Fibroblast of skin of scalp (primary cell): ENCODE measurements around the gene MOXD1. TPM values are rescaled to one million over a fixed set of nuclear protein-coding genes. Genes with fewer than 3 reads are reported as not detected.
A peak's percentile ranks its signal among the peaks of the same experiment; 100 is the strongest.

ENCODE experiments used
- DNase-seq: peaks from one replicate; pipeline ENCODE4 v3.0.0-alpha.2; 2013
- polyA plus RNA-seq, 2 experiments: library from polyadenylated mRNA; unstranded; fragments of 120-200 nt; gene quantifications; one replicate each; pipeline ENCODE4 v1.2.1, GENCODE V29; 2013; ENCODE audit not compliant: insufficient read length in 2 of 2

MOXD1 gene
- 7.3 TPM for polyA plus RNA-seq (2013, experiment 1 of 2; ENCODE audit: insufficient read length)
- 8.9 TPM for polyA plus RNA-seq (2013, experiment 2 of 2; ENCODE audit: insufficient read length)

- DNase-seq = peak; percentile 68
Measured at GRCh38 chr6:132400883-132401617, at the start of gene MOXD1. Gene MOXD1 (minus strand): TSS chr6:132401475. CDS start chr6:132401426, 49 bp downstream.

- no peak for DNase-seq
Measured at GRCh38 chr6:132446855-132447241, 45.6 kb upstream of the MOXD1 start.

- no peak for DNase-seq
Measured at GRCh38 chr6:132446141-132446854, 45.0 kb upstream of the MOXD1 start.

- DNase-seq = peak; percentile 87
Measured at GRCh38 chr6:132445201-132445951, 44.1 kb upstream of the MOXD1 start.

GRCh38 chr6:132443206-132443605, 41.9 kb upstream of the MOXD1 start:
- DNase-seq = peak; percentile 42

- DNase-seq = no peak
Measured at GRCh38 chr6:132430110-132430509, 28.8 kb upstream of the MOXD1 start.

GRCh38 chr6:132425176-132425575, 23.9 kb upstream of the MOXD1 start:
- peak; percentile 21 for DNase-seq

GRCh38 chr6:132423839-132424238, 22.6 kb upstream of the MOXD1 start:
- DNase-seq = no peak

GRCh38 chr6:132418235-132418965, 17.1 kb upstream of the MOXD1 start:
- no peak for DNase-seq

GRCh38 chr6:132414761-132415160, 13.5 kb upstream of the MOXD1 start:
- peak; percentile 15 for DNase-seq

GRCh38 chr6:132414322-132414721, 13.0 kb upstream of the MOXD1 start:
- DNase-seq = no peak

- DNase-seq = peak; percentile 59
Measured at GRCh38 chr6:132413499-132413802, 12.2 kb upstream of the MOXD1 start.

GRCh38 chr6:132412656-132413498, 11.6 kb upstream of the MOXD1 start:
- DNase-seq = peak; percentile 76

GRCh38 chr6:132411296-132411695, 10.0 kb upstream of the MOXD1 start:
- DNase-seq = no peak

- DNase-seq = no peak
Measured at GRCh38 chr6:132410830-132411229, 9.6 kb upstream of the MOXD1 start.

GRCh38 chr6:132405143-132405915, 4.1 kb upstream of the MOXD1 start:
- DNase-seq = no peak

GRCh38 chr6:132404736-132405135, 3.5 kb upstream of the MOXD1 start:
- no peak for DNase-seq

- no peak for DNase-seq
Measured at GRCh38 chr6:132404330-132404729, 3.1 kb upstream of the MOXD1 start.

GRCh38 chr6:132401618-132402285, 477 bp upstream of the MOXD1 start:
- DNase-seq = no peak

- no peak for DNase-seq
Measured at GRCh38 chr6:132400555-132400882, 756 bp downstream of the MOXD1 start.
